Measurements from ENCODE around the gene TMUB1. TPM values are rescaled to one million over a fixed set of nuclear protein-coding genes. Genes with fewer than 3 reads are reported as not detected.

The TMUB1 gene
- total and polyA plus RNA-seq, 2 donors (not counting 3 experiments of a cell fraction or from before 2014, with no cell fraction given), result 41.3 to 45.3 TPM

DNA sequence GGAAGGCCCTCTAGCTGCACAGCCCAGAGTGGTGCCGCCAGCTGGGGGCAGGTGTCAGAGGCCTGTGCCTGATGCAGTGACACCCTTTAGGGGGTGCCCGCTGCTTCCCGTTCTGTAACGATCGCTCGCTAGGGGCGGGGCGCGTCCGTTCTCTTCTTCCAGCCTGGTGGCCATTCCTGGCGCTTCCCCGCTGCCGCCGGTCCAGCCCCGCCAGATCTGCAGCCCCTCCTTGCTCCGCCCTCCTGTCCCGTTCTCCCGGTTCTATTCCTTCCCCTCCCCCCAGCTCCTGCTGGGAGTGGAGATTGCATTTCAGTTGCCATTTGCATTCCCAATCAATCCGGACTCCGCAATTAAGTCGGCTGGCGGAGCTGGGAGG, 42.2 kb upstream of the TMUB1 start:
- no peak for FAIRE-seq
- TF ChIP-seq MAX (IDR thresholded peaks at IDR 0.05; ENCODE audit: insufficient read depth, insufficient read length), result no peak
- TF ChIP-seq FOS (IDR thresholded peaks at IDR 0.05; ENCODE audit: borderline replicate concordance, insufficient read depth, low read length), result no peak
- TF ChIP-seq POLR2AphosphoS5 (IDR thresholded peaks at IDR 0.05; ENCODE audit: insufficient read depth, low read depth, low read length), result no peak
- TF ChIP-seq MYC (IDR thresholded peaks at IDR 0.05; ENCODE audit: low read depth, low read length), result no peak
- TF ChIP-seq CTCF (IDR thresholded peaks at IDR 0.05; ENCODE audit: extremely low read depth in 1 of 2, insufficient read depth in 1 of 2, low read depth in 1 of 2, low read length in 2 of 2), result no peak
- TF ChIP-seq GATA2 (IDR thresholded peaks at IDR 0.05; ENCODE audit: insufficient read depth, insufficient read length, low read depth, low read length), result no peak
- TF ChIP-seq POLR2A (IDR thresholded peaks at IDR 0.05; ENCODE audit: low read depth, low read length), result no peak
- no peak for TF ChIP-seq EZH2 (IDR thresholded peaks at IDR 0.05; ENCODE audit: borderline replicate concordance, low read depth, low read length, severe bottlenecking)
- no peak for TF ChIP-seq JUN (IDR thresholded peaks at IDR 0.05; ENCODE audit: borderline replicate concordance, insufficient read depth, insufficient read length, low read depth)
- DNase-seq (ENCODE audit: low read depth, low spot score), result no peak
- Histone ChIP-seq H3K4me3 (replicated peaks in 1 of 3; ENCODE audit: insufficient read depth in 1 of 3, low read depth in 1 of 3, low read length in 3 of 3) (no peak overlapping the region), H3K9me3 (replicated peaks; ENCODE audit: control insufficient read depth, insufficient read depth, low read length) (no peaks in the 10 kb centered on the region), H3K4me2 (ENCODE audit: insufficient read depth, low read length) (no peak overlapping the region), H2AFZ (ENCODE audit: low read depth, low read length) (no peak overlapping the region), H4K20me1 (replicated peaks; ENCODE audit: control insufficient read depth, extremely low read depth, insufficient read depth, low read length) (peaks cover 2% of the 10 kb centered on the region), H3K9me1 (replicated peaks; ENCODE audit: control insufficient read depth, extremely low read depth, insufficient read depth, low read length) (no peaks in the 10 kb centered on the region), H3K27ac (ENCODE audit: insufficient read depth, low read depth, low read length) (no peak overlapping the region), H3K36me3 (ENCODE audit: control insufficient read depth in 2 of 2, extremely low read depth in 1 of 2, insufficient read depth in 2 of 2, low read length in 2 of 2) (peaks cover 4 to 53% of the 10 kb centered on the region in 2 experiments), H3K9ac (replicated peaks; ENCODE audit: extremely low read depth, insufficient read depth, low read length) (no peak overlapping the region), H3K27me3 (ENCODE audit: control insufficient read depth in 2 of 2, insufficient read depth in 2 of 2, low read length in 2 of 2) (no peaks in the 10 kb centered on the region), H3K79me2 (ENCODE audit: control insufficient read depth, insufficient read depth, low read length) (no peaks in the 10 kb centered on the region), H3K4me1 (ENCODE audit: control insufficient read depth, extremely low read depth, insufficient read depth, low read length) (peaks cover 6% of the 10 kb centered on the region)
- POLR2A ChIA-PET, result interaction anchor here (0.6 kb wide), 1 partner anchor 35 kb away, joined by 3 read pairs; no protein-coding TSS in a partner anchor
- dilution Hi-C loops (cut with MboI; ENCODE audit: extremely low pct_ligation_motif_present, low sequenced_read_pairs) (no loop called here), intact Hi-C loops (cut with micrococcal nuclease) (no loop called here)
- BruUV-seq (replicated peaks), result no TSS peak
- CTCF ChIA-PET, result interaction anchor here (0.6 kb wide), 1 partner anchor 885 kb away, joined by 3 read pairs; no protein-coding TSS in a partner anchor

All from endothelial cell of umbilical vein (primary cell).